NCI-H2081 treated with DMSO at 0.1 percent for 48 hours (cell line): ENCODE data around the gene GPX3.

ENCODE experiments used
- DNase-seq: peaks from one replicate; lab custom pipeline; 2025; lab: John Stamatoyannopoulos, UW

Gene GPX3

DNA sequence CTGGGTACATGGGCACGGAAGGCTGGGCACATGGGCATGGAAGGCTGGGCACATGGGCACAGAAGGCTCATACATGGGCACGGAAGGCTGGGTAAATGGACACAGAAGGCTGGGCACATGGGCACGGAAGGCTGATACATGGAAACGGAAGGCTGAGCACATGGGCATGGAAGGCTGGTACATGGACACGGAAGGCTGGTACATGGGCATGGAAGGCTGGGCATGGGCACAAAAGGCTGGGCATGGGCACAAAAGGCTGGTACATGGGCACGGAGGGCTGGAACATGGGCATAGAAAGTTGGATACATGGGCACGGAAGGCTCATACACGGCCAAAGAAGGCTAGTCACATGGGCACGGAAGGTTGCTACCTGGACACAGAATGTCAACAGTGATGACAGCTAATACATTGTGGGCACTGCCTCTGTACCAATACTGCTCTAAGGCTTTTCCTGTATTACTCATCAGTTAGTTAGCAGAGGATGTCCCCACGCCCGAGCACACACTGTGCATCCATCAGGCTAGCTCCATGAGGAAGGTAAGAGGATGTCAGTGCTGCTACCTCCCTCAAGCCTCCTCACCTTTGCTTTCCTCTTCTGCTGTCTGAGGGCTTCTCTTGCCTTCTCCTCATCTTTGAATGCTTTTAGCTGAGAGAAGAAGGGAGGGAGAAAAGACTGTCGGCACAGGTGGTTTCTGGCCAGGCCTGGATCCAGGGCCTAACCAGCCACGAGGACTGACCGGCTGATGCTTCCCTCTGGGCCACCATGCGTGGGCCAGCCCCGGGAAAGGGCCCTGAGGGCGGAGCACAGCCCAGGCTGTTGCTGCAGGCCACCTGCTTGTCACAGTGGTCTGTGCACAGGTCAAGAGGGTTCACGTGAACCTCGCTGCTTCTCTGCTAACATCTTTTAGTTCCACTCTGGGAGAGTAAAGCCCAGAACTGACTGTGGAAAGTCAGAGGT is 14.3 kb downstream of the GPX3 start:
- no peak for DNase-seq

- peak; percentile 22 for DNase-seq
These were observed 16.2 kb downstream of the GPX3 start for GRCh38 chr5:151036556-151036955.

DNA sequence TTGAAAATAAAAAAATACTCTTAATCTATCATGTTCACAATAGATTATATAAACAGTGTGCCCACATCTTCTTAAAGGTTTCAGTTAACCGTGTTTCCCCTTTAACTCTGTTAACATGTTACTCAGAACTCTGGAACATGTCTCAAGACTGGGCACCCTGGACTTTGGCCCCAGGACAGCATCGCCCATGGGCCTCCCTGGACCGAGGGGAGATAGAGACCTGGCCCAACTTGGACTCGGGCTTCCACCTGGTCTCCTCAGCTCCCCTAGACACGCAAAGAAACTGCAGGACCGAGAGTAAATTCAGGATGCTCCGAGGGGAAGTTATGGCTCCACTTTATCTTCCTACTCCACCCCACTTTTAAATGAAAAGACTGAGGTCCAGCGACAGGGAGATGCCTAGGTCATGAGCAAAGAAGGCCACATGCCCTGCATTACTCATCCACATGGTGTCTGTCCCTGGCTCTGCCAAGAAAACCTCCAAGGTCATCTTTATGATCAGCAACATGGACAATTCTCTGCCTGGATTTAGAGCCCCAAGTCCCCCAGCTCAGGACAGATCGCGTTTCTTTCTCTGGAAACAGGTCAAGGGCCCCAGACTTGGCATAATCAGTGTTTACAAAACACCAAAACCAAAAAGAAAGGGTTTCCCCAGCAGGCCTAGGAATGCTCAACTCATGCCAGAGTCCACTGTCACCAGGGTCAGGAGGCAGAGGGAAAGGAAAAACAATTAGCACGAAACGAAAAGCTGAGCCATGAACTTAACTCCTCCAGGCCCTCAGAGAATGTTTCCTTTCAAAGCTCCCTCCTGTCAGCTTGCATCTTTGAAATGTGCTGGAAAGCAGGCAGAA is 17.4 kb downstream of the GPX3 start:
- no peak for DNase-seq

GRCh38 chr5:151038412-151038745 is 18.0 kb downstream of the GPX3 start:
- DNase-seq = no peak

DNA sequence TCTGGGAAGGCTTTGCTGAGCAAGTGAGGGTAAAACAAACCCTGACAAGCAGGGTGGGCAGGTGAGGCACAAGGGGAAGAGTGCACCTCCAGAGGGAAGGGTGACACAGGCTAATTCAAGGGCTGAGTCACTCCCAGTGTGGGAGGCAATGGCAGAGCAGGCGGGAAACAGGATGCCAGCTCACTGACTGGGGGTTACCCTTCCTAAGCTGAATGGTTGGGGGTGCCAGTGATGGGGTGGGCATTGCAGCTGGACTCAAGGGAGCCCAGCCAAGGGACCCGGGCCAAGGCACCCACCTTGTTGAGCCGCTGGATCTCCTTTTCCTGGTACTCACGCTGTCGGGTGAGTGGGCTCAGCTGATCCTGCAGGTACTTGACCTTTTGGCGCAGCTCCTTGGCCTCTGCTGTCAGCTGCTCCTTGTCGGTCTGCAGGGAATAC is 18.4 kb downstream of the GPX3 start:
- DNase-seq = no peak

DNA sequence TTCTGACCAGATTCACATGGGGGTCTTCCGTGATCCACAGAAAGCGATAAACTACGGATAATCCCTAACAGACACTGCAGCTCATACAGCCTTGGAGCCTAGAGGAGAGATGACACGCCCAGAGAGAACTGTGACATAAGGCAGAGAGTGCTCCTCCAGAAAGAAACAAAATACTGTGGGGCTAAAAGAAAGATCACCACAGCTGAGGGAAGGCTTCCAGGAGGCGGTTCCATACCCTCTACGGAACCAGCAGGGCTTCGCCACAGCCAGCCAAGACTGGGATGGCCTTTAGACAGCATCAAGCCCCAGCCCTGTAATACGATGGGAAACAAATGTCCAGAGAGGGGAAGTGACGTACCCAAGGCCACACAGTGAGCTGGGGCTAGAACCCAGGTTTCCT is 19.3 kb downstream of the GPX3 start:
- DNase-seq = no peak

- DNase-seq = no peak
These were observed 19.9 kb downstream of the GPX3 start for GRCh38 chr5:151040211-151040747.

GRCh38 chr5:151041577-151042268 is 21.3 kb downstream of the GPX3 start:
- DNase-seq = no peak

- DNase-seq = no peak
These were observed 22.2 kb downstream of the GPX3 start for GRCh38 chr5:151042453-151043093.

GRCh38 chr5:151047814-151048425 is 27.5 kb downstream of the GPX3 start:
- DNase-seq = no peak

GRCh38 chr5:151048526-151048925 is 28.1 kb downstream of the GPX3 start:
- no peak for DNase-seq

DNA sequence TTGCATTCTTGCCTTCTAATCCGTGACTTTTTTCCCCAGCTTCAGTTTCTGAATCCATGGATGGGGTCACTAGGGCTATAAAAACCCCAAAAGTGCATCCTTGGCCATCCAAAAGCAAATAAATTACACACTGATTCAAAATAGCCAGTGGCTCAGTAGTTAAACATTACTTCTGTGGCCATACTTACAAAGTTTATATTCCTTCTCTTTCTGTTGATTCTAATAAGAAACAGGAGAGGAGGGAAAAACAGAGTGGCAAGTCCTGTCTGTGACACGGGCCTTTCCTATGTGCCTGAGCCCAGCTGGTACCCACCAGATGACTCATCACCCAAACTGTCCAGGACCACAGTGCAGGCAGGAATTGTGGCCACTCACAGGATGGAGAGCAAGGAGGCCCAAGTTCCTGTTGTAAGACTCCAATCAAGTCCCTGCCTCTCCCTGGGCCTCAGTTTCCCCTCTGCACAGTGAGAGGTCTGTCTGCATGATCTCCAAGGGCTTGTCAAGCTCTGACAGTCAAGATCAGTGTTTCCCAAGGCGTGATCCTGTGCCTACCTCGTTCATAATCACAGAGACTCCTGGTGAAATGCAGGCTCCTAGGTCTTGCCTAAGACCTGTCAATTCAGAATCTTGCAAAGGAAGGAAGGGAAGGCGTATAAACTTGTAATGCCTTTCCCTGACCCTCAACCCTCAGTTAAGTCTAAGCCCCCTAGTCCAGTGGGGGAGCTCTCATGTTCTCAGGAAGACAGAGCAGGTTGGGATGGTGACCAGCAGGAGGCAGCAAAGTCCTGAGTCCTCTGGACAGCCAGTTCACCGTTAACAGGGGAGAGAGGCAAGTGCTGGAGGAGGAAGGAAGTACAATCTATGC is 30.9 kb downstream of the GPX3 start:
- no peak for DNase-seq

GRCh38 chr5:151051931-151052608 is 31.7 kb downstream of the GPX3 start:
- DNase-seq = no peak

DNA sequence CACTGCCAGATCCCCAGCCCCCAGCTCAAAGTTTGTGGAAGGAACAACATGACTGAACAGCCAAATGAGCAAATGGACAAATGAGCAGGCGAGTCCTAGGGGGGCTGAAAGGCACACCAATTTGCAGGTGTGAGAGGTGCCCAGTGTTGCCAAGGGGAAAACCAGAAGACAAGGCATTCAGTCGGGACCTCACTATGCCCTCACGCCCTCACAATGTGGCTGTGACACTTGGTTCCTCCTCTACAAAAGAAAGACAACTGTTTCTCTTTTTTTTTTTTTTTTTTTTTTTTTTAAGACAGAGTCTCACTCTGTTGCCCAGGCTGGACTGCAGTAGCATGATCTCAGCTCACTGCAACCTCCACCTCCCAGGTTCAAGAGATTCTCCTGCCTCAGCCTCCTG is 32.4 kb downstream of the GPX3 start:
- no peak for DNase-seq

GRCh38 chr5:151053796-151054462 is 33.5 kb downstream of the GPX3 start:
- DNase-seq = no peak

DNA sequence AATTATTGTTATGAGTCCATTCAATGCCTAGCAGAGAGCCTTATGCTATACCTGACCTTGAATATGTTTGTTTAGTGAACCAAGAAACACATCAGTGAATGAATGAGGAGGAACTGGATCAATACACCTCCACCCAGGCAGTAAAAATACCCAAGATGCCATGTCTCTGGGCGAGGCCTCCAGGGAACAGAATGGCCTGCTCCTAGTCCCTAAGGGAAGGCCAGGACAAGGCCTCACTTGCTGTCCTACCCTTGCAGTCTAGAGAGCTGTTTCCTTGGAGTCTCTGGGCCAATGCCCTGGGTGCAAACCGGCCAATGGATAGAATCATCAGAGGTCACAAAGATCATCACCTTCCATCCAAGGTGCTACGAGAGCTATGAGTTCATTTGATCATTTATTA is 34.3 kb downstream of the GPX3 start:
- no peak for DNase-seq

GRCh38 chr5:151055336-151055735 is 34.9 kb downstream of the GPX3 start:
- no peak for DNase-seq

DNA sequence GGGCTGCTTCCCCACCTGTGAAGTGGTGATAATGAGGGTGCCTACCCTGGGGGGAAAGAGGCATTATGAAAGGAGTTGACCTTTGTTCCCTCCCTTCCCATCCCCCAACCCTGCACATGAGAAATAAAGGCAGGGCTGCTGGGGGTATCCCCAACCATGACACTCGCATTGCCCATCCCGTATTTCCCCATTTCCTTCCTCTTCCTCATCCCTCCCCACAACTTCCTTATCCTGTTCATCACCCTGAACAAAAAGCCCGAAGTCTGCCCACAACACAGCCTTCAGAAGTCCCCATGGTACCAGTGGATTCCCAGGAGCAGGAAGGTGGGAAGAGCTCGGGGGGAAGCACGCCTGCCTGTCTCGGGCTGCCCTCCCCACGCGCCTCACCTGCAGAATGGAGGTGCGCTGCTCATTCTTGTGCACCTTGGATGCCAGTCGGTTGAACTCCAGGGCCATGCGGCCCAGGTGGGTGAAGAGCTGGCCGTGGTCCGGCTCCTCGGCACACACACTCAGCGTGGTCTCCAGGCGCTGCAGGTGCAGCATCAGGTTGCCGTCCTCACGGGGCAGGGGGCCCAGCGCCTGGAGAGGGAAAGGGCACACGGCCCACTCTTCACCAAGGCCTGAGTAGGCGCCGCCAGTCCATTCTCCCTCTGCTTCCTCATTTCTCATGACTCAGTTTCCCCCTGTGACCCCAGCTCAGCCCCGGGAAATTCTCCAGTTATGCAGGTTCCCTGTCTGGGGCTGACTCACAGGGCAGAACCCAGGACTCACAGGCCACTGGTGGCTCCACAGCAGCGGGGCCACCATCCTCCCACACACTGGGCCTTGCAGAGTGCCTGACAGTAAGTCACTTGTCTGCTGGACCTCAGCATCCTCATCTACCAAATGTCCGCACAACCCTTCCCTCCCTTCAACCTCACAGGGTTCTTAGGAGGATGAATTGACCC is 36.3 kb downstream of the GPX3 start:
- DNase-seq = no peak
